ENCODE measurements around the gene MIEF1. TPM values are rescaled to one million over a fixed set of nuclear protein-coding genes. Genes with fewer than 3 reads are reported as not detected.
A peak's percentile ranks its signal among the peaks of the same experiment; 100 is the strongest.

The MIEF1 gene
- total RNA-seq, 1 experiment from 2014 or later = 49.4 TPM

DNA sequence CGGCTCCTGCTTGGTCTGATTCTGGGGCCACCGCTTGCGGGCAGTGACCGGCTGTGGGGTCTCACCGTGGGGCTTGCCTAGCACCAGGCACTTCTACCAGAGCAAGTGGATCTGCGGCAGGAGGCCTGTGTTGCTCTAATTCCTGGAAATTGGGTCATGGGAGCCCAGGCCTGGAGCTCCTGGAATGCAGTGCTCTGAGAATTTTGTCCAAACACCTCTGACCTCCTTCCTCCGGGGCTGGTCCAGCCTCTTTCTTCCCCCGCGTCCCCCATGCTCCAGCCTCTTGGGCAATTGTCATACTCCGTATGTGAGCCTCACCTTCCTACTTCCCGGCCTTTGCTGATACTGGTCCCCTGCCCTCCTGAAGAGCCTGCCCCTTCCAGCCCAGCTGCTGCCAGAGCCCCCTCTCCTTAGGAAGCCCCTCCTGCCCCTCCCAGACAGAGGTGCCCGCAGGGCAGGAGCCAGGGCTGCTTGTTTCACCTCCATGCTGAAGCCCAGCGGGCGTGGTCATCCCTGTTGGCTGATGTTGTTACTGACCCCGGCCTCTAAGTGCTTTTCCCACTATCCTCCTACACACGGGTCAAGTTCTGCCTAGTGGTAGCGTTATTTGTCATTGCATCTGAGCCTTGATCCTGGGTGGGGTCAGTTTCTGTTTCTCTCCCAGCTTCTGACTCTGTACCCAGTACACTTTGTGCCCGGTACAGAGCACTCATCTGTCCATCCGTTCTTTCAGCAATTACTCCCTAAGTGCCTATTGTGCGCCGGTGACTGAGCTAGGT, 35.7 kb upstream of the MIEF1 start:
- BruUV-seq (replicated peaks) = no TSS peak
- no peaks in the 10 kb centered on the region for H3K27me3 Mint-ChIP-seq (ENCODE audit: insufficient read depth, unreplicated experiment)
- H3K36me3 Mint-ChIP-seq (ENCODE audit: insufficient read depth, unreplicated experiment) = peaks cover 6% of the 10 kb centered on the region
- H3K27ac Mint-ChIP-seq (ENCODE audit: unreplicated experiment) = no peak overlapping the region
- H3K4me3 Mint-ChIP-seq (ENCODE audit: unreplicated experiment) = no peak overlapping the region
- Histone ChIP-seq H3K9me3 (no peaks in the 10 kb centered on the region), H3K4me1 (peaks cover 51% of the 10 kb centered on the region), H3K36me3 (ENCODE audit: control insufficient read depth, insufficient read depth, low read length) (no peaks in the 10 kb centered on the region), H3K27me3 (replicated peaks; ENCODE audit: control insufficient read depth, insufficient read depth, low read length) (no peaks in the 10 kb centered on the region), H3K4me3 (ENCODE audit: low read depth, low read length) (no peak overlapping the region)
- ChIA-PET CTCF (no interaction called here), POLR2A (no interaction called here)
- no peak for DNase-seq
- no peaks in the 10 kb centered on the region for H3K9me3 Mint-ChIP-seq (ENCODE audit: unreplicated experiment)
- intact Hi-C loops (cut with micrococcal nuclease; ENCODE audit: unreplicated experiment) = no loop called here
- peaks cover 32% of the 10 kb centered on the region for H3K4me1 Mint-ChIP-seq (ENCODE audit: low read depth, unreplicated experiment)
- TF ChIP-seq, protein P1, sequence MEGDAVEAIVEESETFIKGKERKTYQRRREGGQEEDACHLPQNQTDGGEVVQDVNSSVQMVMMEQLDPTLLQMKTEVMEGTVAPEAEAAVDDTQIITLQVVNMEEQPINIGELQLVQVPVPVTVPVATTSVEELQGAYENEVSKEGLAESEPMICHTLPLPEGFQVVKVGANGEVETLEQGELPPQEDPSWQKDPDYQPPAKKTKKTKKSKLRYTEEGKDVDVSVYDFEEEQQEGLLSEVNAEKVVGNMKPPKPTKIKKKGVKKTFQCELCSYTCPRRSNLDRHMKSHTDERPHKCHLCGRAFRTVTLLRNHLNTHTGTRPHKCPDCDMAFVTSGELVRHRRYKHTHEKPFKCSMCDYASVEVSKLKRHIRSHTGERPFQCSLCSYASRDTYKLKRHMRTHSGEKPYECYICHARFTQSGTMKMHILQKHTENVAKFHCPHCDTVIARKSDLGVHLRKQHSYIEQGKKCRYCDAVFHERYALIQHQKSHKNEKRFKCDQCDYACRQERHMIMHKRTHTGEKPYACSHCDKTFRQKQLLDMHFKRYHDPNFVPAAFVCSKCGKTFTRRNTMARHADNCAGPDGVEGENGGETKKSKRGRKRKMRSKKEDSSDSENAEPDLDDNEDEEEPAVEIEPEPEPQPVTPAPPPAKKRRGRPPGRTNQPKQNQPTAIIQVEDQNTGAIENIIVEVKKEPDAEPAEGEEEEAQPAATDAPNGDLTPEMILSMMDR (IDR thresholded peaks at IDR 0.05; ENCODE audit: insufficient read depth in 1 of 2, low read depth in 1 of 2, low read length in 1 of 2, severe bottlenecking in 1 of 2, unreplicated experiment in 1 of 2) = no peak

DNA sequence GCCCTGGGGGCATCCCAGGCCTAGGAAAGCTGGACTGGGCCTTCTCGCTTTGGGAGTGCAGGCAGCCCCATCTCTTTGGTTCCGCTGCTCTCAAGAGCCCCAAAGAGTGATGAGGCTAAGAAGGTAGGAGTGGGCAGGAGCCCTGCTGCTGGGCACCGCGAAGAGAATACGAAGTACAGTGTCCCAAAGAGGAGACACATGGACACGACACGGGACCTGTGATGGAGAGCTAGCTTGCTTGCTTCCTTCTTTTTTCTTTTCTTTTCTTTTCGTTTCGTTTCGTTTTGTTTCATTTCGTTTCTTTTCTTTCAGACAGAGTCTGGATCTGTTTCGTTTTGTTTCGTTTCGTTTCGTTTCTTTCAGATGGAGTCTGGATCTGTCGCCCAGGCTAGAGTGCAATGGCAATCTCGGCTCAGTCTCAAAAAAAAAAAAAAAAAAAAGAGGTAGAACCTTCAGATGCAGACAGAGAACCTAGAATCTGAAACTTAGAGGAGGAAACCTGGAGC, 34.6 kb upstream of the MIEF1 start:
- H3K27ac Mint-ChIP-seq (ENCODE audit: unreplicated experiment) = no peak overlapping the region
- BruUV-seq (replicated peaks) = no TSS peak
- Histone ChIP-seq H3K4me1 (peaks cover 60% of the 10 kb centered on the region), H3K4me3 (ENCODE audit: low read depth, low read length) (no peak overlapping the region), H3K9me3 (no peaks in the 10 kb centered on the region), H3K36me3 (ENCODE audit: control insufficient read depth, insufficient read depth, low read length) (no peaks in the 10 kb centered on the region), H3K27me3 (replicated peaks; ENCODE audit: control insufficient read depth, insufficient read depth, low read length) (no peaks in the 10 kb centered on the region)
- no peak for DNase-seq
- peaks cover 6% of the 10 kb centered on the region for H3K36me3 Mint-ChIP-seq (ENCODE audit: insufficient read depth, unreplicated experiment)
- intact Hi-C loops (cut with micrococcal nuclease; ENCODE audit: unreplicated experiment) = no loop called here
- no peaks in the 10 kb centered on the region for H3K27me3 Mint-ChIP-seq (ENCODE audit: insufficient read depth, unreplicated experiment)
- ChIA-PET CTCF (no interaction called here), POLR2A (no interaction called here)
- TF ChIP-seq, protein P1 (IDR thresholded peaks at IDR 0.05; ENCODE audit: insufficient read depth in 1 of 2, low read depth in 1 of 2, low read length in 1 of 2, severe bottlenecking in 1 of 2, unreplicated experiment in 1 of 2) = no peak
- no peaks in the 10 kb centered on the region for H3K9me3 Mint-ChIP-seq (ENCODE audit: unreplicated experiment)
- H3K4me3 Mint-ChIP-seq (ENCODE audit: unreplicated experiment) = no peak overlapping the region
- H3K4me1 Mint-ChIP-seq (ENCODE audit: low read depth, unreplicated experiment) = peaks cover 40% of the 10 kb centered on the region

DNA sequence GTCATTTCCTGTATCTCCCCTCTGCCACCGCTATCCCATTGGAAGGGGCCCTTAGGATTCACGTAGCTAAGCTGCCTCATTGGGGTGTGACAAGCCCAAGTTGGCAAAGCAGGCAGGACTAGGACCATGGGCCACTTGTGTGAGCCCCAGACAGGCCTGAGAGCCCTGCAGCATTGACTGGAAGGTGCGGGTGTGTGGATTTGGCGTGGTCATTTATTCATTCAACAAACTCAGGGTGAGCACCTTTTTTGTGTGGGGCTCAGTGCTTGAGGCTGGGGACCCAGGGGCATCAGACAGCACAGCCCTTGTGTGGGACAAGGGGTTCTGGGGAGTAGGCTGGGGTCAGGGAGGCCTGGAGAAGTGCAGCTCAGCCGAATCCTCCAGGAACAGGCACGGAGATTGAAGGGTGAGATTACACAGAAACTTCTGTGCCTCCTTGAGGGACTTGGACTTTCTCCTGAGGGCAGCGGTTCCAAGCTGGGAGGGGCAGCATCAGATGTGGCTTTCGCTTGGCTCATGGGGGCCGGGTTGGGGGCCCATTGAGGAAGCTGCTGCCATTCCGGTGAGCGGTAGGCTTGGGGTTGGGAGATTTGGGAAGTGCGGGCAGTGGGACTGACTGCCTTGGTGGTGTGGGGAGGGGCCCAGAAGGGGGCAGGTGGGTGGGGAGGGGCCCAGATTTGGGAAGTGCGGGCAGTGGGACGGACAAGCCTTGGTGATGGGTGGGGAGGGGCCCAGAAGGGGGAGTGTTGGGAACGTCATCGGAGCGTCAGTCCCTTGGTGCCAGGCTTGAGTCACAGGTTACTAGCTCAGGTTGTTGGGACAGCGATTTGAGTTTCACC, 33.4 kb upstream of the MIEF1 start:
- intact Hi-C loops (cut with micrococcal nuclease; ENCODE audit: unreplicated experiment) = no loop called here
- H3K4me1 Mint-ChIP-seq (ENCODE audit: low read depth, unreplicated experiment) = peaks cover 46% of the 10 kb centered on the region
- ChIA-PET POLR2A (no interaction called here), CTCF (no interaction called here)
- H3K36me3 Mint-ChIP-seq (ENCODE audit: insufficient read depth, unreplicated experiment) = peaks cover 6% of the 10 kb centered on the region
- H3K27ac Mint-ChIP-seq (ENCODE audit: unreplicated experiment) = peak overlapping the region; percentile 31
- no peak overlapping the region for H3K4me3 ChIP-seq (ENCODE audit: low read depth, low read length)
- H3K9me3 ChIP-seq = no peaks in the 10 kb centered on the region
- DNase-seq = no peak
- BruUV-seq (replicated peaks) = no TSS peak
- peaks cover 66% of the 10 kb centered on the region for H3K4me1 ChIP-seq
- no peaks in the 10 kb centered on the region for H3K27me3 ChIP-seq (replicated peaks; ENCODE audit: control insufficient read depth, insufficient read depth, low read length)
- TF ChIP-seq, protein P1 (IDR thresholded peaks at IDR 0.05; ENCODE audit: insufficient read depth in 1 of 2, low read depth in 1 of 2, low read length in 1 of 2, severe bottlenecking in 1 of 2, unreplicated experiment in 1 of 2) = no peak
- peak overlapping the region; percentile 9 for H3K4me3 Mint-ChIP-seq (ENCODE audit: unreplicated experiment)
- no peaks in the 10 kb centered on the region for H3K9me3 Mint-ChIP-seq (ENCODE audit: unreplicated experiment)
- H3K36me3 ChIP-seq (ENCODE audit: control insufficient read depth, insufficient read depth, low read length) = no peaks in the 10 kb centered on the region
- no peaks in the 10 kb centered on the region for H3K27me3 Mint-ChIP-seq (ENCODE audit: insufficient read depth, unreplicated experiment)

Data from Caco-2 (cell line).